ENCODE data around the gene CFAP157. TPM values are rescaled to one million over a fixed set of nuclear protein-coding genes. Genes with fewer than 3 reads are reported as not detected.
A peak's percentile ranks its signal among the peaks of the same experiment; 100 is the strongest.

CFAP157 gene
- total RNA-seq, 1 donor from 2014 or later: not detected

GRCh38 chr9:127739614-127740330 is 33.0 kb downstream of the CFAP157 start:
- H3K4me3 ChIP-seq (ENCODE audit: low read depth, low read length): no peak overlapping the region
- no peak for TF ChIP-seq CTCF (conservative IDR thresholded peaks at IDR 0.05; ENCODE audit: low read depth, low read length)
- no peak for DNase-seq (ENCODE audit: low read depth)

GRCh38 chr9:127741831-127742434 is 35.1 kb downstream of the CFAP157 start:
- H3K4me3 ChIP-seq (ENCODE audit: low read depth, low read length): peak overlapping the region; percentile 37
- no peak for TF ChIP-seq CTCF (conservative IDR thresholded peaks at IDR 0.05; ENCODE audit: low read depth, low read length)
- no peak for DNase-seq (ENCODE audit: low read depth)

- H3K4me3 ChIP-seq (ENCODE audit: low read depth, low read length): peak overlapping the region; percentile 37
- no peak for DNase-seq (ENCODE audit: low read depth)
- no peak for TF ChIP-seq CTCF (conservative IDR thresholded peaks at IDR 0.05; ENCODE audit: low read depth, low read length)
Observed at GRCh38 chr9:127742435-127743088, 35.8 kb downstream of the CFAP157 start.

GRCh38 chr9:127744398-127745110 is 37.8 kb downstream of the CFAP157 start:
- no peak for DNase-seq (ENCODE audit: low read depth)
- H3K4me3 ChIP-seq (ENCODE audit: low read depth, low read length): no peak overlapping the region
- TF ChIP-seq CTCF (conservative IDR thresholded peaks at IDR 0.05; ENCODE audit: low read depth, low read length): no peak

GRCh38 chr9:127746959-127747569 is 40.3 kb downstream of the CFAP157 start:
- no peak overlapping the region for H3K4me3 ChIP-seq (ENCODE audit: low read depth, low read length)
- no peak for DNase-seq (ENCODE audit: low read depth)
- peak; percentile 12 for TF ChIP-seq CTCF (conservative IDR thresholded peaks at IDR 0.05; ENCODE audit: low read depth, low read length)

GRCh38 chr9:127749090-127749787 is 42.5 kb downstream of the CFAP157 start:
- DNase-seq (ENCODE audit: low read depth): no peak
- no peak overlapping the region for H3K4me3 ChIP-seq (ENCODE audit: low read depth, low read length)
- no peak for TF ChIP-seq CTCF (conservative IDR thresholded peaks at IDR 0.05; ENCODE audit: low read depth, low read length)
